T-helper 2 cell treated with Interferon-gamma antibody and Interleukin-4, amounts not matched to agents 100 ng/mL and 5 ng/mL, for 36 hours (primary cell): ENCODE data around the gene PITRM1. TPM values are rescaled to one million over a fixed set of nuclear protein-coding genes. Genes with fewer than 3 reads are reported as not detected.
"Not testable (repeated sequence)": the region's sequence is repeated elsewhere in the genome, so short reads cannot be mapped to it uniquely, and the experiment has no call there.

Source experiments
- intact Hi-C: fragments of 100-400 bp; cut with micrococcal nuclease; formaldehyde crosslinking; loops from one replicate; pipeline ENCODE4 v1.15.1; 2023
- total RNA-seq: library from RNA; stranded (reverse); gene quantifications from 2 replicates; pipeline ENCODE4 v1.2.3, GENCODE V29; 2022

The PITRM1 gene
- total RNA-seq, 1 donor from 2014 or later, result 53.2 TPM

GRCh38 chr10:3197348-3198003 is 24.9 kb upstream of the PITRM1 start:
- intact Hi-C loops, result loop anchor here (5.0 to 10.0 kb wide), 3 partner anchors 557 to 1567 kb away; no protein-coding TSS in a partner anchor

- intact Hi-C loops, result loop anchor here (5.0 to 10.0 kb wide), 3 partner anchors 558 to 1568 kb away; no protein-coding TSS in a partner anchor
These were observed 24.4 kb upstream of the PITRM1 start for GRCh38 chr10:3196958-3197347.

GRCh38 chr10:3196482-3196881 is 23.9 kb upstream of the PITRM1 start:
- intact Hi-C loops, result loop anchor here (5.0 to 10.0 kb wide), 3 partner anchors 558 to 1568 kb away; no protein-coding TSS in a partner anchor

- intact Hi-C loops, result loop anchor here (5.0 to 10.0 kb wide), 3 partner anchors 559 to 1569 kb away; no protein-coding TSS in a partner anchor
These were observed 23.1 kb upstream of the PITRM1 start for GRCh38 chr10:3195726-3196125.

- intact Hi-C loops, result loop anchor here (5.0 to 10.0 kb wide), 3 partner anchors 560 to 1570 kb away; no protein-coding TSS in a partner anchor
These were observed 22.7 kb upstream of the PITRM1 start for GRCh38 chr10:3195286-3195685.

- intact Hi-C loops, result loop anchor here (5.0 to 10.0 kb wide), 4 partner anchors 37 to 1570 kb away; no protein-coding TSS in a partner anchor
These were observed 22.3 kb upstream of the PITRM1 start for GRCh38 chr10:3194871-3195270.

- intact Hi-C loops, result loop anchor here (5.0 to 10.0 kb wide), 3 partner anchors 39 to 1571 kb away; no protein-coding TSS in a partner anchor
These were observed 21.2 kb upstream of the PITRM1 start for GRCh38 chr10:3193751-3194150.

- intact Hi-C loops, result loop anchor here (5.0 to 10.0 kb wide), 3 partner anchors 39 to 1572 kb away; no protein-coding TSS in a partner anchor
These were observed 20.5 kb upstream of the PITRM1 start for GRCh38 chr10:3192856-3193635.

- intact Hi-C loops, result loop anchor here (5.0 to 10.0 kb wide), 3 partner anchors 41 to 1574 kb away; no protein-coding TSS in a partner anchor
These were observed 18.2 kb upstream of the PITRM1 start for GRCh38 chr10:3190817-3191216.

GRCh38 chr10:3187229-3187628 is 14.6 kb upstream of the PITRM1 start:
- intact Hi-C loops, result not testable (repeated sequence)

GRCh38 chr10:3186368-3186767 is 13.8 kb upstream of the PITRM1 start:
- intact Hi-C loops, result no loop called here

GRCh38 chr10:3185386-3185785 is 12.8 kb upstream of the PITRM1 start:
- intact Hi-C loops, result no loop called here

- intact Hi-C loops, result no loop called here
These were observed 7.9 kb upstream of the PITRM1 start for GRCh38 chr10:3180355-3181025.

- intact Hi-C loops, result no loop called here
These were observed 6.6 kb upstream of the PITRM1 start for GRCh38 chr10:3179174-3179573.

GRCh38 chr10:3178042-3178441 is 5.5 kb upstream of the PITRM1 start:
- intact Hi-C loops, result no loop called here

GRCh38 chr10:3173171-3173878 is 743 bp upstream of the PITRM1 start:
- intact Hi-C loops, result loop anchor here (1.0 kb wide), 1 partner anchor 105 kb away; no protein-coding TSS in a partner anchor

- intact Hi-C loops, result no loop called here
These were observed 519 bp downstream of the PITRM1 start for GRCh38 chr10:3172081-3172445.

- intact Hi-C loops, result not testable (repeated sequence)
These were observed 1.1 kb downstream of the PITRM1 start for GRCh38 chr10:3171488-3171887.

- intact Hi-C loops, result no loop called here
These were observed 2.9 kb downstream of the PITRM1 start for GRCh38 chr10:3169673-3170072.

GRCh38 chr10:3169271-3169670 is 3.3 kb downstream of the PITRM1 start:
- intact Hi-C loops, result no loop called here
